NOMO-1 (cell line): ENCODE results near the gene PAFAH2.

Experiments
- DNase-seq, 2 experiments: peaks; one replicate each; lab custom pipeline; 2025; ENCODE audit not compliant: unreplicated experiment in 2 of 2; lab: John Stamatoyannopoulos, UW

PAFAH2 gene

DNA sequence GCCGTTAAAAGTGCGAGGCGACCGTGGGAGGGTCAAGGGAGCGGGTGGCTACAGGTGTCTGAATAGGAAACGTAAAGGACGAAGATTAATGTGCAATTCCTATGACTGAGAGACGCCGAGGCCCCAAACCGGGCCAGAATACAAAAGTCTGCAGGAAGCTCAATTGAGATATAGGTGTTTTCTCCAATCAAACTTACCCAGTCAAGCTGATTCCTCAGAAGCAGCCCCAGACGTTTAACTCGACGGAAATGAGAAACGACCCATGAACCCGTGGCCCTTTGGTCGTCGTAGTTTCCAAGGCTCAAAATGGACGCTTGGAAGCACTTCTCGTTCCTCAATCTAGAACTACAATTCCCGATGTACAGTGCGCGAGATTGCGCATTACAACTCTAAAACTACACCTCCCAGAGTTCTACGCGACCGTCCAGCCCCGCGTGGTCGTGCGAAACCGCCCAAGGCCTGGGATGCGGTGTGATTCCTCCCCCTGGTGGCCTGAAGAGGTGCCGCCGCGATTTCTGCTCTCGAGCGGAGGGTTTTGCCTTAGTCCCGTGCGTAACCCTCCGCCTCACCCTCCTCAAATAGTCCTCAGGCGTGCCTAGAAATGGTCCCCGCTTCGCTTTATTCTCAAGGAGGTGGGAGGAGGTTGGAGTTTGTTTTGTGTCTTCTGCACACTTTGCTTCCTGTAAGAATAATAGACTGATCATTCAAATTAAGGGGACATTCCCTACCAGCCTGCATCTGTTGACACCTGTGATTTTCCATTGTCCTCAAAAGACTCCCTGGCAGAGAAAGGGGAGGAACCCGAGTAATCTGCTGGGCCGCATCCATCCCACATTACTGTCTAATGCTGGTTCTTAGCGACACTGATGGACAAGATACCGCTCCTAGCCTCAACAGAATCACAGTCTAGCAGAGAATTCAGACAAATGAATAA, at the start of gene PAFAH2:
Gene PAFAH2 (minus strand): TSS at position 236 of the 934 bp plus-strand sequence. CDS start 7,247 bp downstream, outside the sequence.
- peak; percentile 98 to 100 for DNase-seq

DNA sequence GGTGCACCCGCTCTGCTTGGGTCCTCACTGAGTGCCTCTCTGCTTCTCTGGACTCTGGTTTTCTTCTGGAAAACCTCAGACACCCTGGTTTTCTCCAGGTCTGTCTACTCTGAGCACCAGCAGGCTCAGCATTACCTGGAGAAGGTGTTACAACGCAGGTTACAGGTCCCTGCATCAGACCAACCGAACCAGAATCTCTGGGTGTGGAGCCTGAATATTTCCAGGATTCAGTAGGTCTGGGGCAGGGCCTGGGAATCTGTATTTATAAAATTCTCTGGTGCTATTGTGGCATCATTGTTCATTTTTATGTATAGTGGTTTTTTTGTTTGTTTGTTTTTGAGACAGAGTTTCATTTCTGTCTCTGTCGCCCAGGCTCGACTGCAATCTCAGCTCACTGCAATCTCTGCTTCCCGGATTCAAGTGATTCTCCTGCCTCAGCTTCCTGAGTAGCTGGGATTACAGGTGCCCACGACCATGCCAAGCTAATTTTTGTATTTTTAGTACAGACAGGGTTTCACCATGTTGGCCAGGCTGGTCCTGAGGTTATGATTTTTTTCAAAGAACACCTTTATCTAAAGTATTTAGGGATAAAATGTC, 49.5 kb upstream of the PAFAH2 start:
- DNase-seq: no peak

DNA sequence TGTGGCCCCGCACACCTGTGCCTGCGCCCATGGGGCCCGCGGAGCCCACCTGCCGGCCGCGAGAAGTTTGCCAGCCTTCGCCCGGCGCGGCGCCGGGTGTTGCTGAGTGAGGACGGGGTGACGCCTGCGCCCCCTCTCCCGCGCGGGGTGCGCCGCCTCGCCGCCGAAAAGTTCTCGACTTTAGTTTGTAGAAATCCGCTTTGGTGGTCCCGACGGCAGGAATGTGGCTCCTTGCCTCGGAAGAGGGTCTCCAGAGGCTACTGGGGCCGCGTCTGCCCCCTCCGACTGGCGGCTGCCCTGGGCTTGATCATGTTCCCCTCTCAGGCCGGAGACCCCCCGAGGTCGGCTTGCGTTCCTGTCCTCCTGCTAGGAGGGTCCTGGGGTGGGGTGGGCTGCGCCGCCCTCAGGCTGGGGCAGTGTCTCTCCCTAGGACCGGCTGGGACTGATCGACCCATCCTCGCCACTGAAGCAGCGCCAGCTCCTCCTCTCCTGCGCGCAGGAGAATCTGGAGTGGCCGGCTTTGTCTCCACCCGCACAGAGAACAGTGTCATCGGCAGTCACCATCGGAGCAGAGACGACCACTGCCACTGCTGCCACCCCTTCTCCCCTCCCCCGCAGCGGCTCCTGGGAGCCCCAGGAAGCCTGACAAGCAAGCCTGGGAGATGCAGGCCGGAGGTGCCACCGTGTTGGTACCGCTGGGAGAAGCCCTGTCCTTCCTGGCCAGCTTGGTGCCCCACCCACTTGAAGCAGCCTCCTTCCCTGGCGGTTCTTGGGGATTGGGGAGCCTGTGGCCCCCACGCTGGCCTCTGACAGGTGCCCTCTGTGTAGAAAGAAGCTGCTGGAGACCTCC, 48.6 kb upstream of the PAFAH2 start:
- DNase-seq: no peak

DNA sequence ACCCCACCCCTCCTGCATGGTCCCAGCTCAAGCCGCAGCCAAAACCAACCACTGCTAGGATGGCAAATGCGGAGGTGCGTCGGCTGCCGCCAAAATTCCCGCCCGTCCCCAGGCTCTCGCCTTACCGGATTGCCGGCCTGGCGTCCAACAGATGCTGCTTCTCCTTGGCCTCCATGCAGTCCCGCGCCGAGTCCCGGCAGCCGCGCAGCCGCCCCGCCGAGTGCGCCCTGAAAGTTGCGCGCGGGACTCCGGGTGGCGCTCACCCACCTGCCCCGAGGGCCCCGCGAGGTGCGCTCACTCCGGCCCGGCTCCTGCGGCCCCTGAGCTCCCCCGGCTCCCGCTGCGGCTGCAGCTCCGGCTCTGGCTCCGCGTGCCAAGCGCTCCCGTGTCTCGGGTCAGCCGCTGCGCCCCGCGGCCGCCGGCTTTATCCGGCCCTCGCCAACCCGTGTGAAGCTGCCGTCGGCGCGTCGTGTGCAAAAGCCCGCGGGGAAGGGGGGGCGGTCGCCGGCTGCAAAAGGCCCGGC, 47.9 kb upstream of the PAFAH2 start, which contains the start of gene SLC30A2:
Gene SLC30A2 (minus strand): TSS at position 397 of the 524 bp plus-strand sequence. CDS start 222 bp downstream, at position 175.
- DNase-seq: peak in 1 of 2 experiments; percentile 19

DNA sequence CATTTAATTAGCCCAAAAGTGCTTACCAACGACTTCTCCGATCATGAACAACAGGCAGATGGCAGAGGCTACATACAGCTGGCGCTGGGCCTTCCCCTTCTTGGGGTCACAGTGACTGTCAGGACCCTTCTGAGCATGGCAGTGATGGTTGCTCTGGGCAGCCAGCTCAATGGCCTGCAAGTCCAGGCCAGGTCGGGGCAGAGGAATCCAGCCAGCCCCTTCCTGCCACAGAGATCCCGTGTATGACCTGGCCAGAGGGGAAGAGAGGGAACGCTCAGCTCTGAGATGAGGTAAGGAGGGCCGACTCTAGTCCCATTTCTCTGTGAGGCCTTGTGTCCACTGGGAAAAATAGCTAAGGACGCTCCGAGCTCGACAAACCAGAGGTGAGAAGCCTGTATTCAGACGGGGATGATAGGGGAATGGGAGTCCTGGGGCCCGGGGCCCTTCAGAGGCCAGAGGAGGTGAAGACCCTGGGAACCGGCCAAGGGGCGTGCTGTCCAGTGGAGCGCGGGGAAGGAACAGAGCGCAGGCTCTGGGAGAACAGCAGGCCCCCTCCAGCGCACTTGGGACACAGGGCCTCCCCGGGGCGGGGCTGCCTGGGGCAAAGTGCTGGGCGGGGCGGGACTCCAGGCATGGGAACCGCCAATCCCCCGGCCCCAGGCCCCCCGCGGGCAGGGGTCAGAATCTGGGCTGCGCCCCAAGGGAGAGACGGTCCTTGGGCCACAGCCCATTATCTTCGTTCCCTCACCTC, 47.3 kb upstream of the PAFAH2 start:
- no peak for DNase-seq

DNA sequence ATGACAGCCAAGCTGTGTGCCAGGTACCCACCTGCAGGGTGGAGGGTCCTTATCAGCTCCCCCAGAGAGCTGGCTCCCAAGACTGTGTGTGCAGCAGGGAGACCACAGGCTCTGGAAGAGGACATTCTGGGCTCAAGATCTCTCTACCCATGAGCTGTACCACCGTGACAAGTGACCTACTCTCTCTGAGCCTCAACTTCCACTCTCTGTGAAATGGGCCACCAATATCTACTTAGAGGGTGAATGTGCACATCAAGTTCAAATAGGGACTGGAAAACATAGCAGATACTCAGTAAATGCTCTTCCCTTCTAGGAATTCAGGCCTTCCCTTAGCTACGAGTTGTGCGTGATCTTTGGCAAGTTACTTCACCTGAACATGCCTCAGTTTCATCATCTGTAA, 46.6 kb upstream of the PAFAH2 start:
- no peak for DNase-seq

DNA sequence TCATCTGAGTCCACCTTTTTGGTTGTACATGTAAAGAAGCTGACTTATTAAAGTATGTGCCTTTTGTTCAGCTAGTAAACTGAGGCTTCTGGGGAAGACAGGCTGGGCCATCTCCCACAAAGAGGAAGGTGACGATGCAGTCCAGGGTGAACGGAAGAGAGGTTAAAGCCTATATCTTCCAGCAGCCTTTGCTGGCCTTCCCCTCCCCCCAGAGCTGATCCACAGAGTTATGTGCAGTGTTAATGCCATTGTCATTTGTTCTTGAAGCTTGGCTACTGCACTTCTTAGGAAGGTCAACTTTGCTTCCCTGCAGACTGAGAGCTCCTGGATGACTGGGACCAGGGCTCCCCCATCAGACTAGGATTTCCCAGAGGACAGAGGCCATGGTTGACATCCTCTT, 45.9 kb upstream of the PAFAH2 start:
- DNase-seq: no peak

DNA sequence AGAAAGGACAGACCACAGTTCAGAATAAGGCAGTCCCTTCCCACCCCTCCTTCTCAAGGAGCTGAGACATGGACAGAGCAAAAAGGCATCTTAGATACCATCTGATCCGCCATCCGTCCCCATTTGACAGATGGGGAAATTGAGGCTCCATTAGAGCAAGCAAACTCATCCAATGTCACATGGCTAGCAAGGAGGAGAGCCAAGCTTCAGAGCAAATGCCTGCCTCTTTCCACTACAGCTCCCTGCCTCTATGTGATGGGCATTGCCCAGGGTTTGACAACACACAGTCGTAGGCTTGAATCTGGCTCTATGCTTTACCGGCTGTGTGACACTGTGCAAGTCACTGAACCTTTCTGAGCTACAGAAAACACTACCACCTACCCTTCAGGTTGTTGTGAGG, 44.1 kb upstream of the PAFAH2 start:
- DNase-seq: no peak

DNA sequence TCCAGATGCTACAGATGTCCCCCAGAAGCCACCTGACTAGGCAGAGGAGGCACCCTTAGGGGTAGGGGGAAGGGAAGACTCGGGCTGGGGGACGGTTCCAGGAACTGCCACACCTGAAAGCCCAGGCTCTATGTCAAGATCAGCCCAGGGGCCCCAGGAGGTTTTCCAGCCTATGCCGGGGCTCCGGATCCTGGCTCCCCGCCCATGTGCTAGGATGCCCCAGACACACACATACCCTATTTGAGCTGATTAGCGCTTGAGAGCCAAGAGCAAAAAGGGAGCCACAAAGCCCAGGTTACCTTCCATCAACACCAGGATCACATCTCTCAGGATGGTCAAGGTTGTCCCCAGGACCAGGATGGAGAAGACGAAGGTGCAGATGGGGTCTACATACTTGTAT, 43.5 kb upstream of the PAFAH2 start:
- DNase-seq: no peak

DNA sequence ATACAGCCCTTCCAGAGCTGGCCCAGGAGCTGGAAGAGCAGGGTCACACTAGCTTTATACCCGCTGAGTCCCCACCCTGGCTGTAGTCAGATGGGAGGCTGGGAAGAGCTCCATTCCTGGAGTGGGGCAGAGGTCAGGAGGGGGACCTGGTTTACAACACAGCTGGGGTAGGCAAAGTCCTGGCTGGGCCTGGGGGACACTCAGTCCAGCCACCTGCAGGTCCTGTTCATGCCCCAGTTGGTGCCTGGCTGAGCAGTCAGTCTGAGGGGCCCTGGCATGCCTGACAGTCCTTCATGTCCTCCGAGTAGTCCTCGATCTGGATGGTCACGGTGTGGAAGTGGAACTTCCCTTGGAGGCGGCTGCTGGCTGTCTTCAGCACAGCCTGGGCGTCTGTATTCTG, 41.0 kb upstream of the PAFAH2 start:
- DNase-seq: no peak

DNA sequence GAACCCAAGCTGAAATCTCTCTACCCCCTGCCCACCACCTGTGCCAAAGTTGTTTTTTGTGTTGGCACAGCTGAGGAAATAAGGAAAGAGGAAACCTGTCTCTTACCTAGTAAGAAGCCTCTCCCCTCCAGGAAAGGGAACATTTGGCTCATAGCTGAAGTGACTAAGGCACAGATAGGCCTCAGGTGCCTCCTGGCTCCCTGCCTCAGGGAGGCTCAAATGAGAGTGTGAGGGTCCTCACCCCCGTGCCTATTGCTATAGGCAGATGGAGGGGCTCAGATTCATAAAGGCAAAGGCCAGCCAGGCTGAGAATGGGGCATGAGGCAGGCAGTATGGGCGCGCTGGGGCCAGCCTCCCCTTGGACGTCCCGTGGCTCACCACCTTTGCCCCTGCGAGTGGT, 40.6 kb upstream of the PAFAH2 start:
- no peak for DNase-seq

DNA sequence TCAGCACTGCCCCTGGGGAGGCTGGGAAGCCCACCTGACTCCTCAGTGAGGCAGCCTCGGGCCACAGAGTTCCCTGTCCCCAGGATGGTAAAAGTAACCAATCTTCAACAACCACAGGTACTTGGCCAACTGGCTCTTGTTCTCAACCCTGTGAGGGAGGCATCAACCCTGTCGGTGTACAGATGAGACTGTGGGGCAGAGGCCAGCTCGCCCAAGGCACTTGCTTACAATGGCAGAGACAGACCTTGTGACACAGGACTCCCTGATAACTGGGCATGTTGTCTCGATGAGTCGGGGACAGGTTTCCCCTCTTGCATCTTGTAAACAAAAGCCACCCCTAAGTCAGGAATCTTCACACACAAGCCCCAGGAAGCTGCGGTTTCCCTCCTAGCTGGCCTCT, 40.0 kb upstream of the PAFAH2 start:
- DNase-seq: no peak

DNA sequence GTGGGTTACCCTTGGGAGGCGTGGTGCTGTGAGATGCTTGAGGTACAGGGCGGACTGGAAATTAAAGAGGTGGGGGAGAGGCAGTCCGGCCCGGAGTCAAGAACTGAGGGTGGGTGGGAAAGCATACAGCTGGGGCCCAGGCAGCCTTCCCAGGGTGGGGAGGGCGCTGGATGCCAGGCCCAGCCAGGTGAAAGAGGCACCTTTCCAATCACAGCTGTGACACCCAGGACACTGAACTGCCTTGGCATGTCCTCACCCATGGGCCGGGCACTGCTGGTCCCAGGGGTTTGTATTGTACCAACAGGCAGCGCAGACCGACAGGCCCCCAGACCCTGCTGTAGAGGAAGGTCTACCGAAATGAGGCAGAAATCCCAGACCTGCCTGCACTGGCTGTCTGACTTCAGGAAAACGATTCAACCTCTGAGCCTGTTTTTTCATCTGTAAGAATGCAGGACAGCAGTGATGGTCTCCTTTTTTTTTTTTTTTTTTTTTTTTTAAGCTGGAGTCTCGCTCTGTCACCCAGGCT, 39.0 kb upstream of the PAFAH2 start:
- DNase-seq: no peak

DNA sequence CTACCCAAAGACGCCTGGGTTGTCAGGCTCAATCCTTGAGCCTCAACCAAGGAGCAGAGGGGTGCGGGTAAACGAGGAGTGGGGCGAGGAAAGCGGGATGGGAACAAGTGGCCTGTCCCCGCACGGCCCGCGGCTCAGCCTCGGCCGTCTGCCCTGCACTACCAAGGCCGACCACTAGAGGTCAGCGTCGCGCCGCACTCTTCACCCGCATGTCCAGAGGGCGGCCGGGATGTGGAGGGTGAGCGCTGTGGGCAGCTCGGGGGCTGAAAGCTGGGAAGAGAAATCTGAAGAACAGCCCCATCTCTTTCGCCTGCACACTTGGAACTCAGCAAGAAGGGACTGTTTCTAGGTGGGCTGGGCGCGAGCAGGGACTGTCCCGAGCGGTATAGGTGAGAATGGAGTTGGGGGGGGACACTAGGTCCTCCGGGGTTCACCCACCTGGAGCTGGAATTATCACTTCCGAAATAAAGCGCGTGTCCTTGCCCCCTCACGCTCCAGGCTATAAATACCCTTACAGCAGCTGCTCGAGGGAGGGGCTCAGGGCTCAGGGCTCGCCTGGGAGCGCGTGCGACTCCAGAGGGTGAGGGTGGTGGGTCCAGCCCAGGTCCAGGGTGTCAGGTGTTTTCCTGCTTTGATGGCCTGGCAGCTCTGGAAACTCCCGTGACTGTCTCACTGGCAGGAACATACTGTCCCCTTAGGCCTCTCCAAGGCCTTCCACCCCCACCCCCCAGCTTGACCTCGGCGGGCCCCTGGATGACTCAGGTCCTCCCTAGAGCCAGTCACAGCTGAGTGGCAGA, 38.3 kb upstream of the PAFAH2 start:
- peak; percentile 45 to 61 for DNase-seq

DNA sequence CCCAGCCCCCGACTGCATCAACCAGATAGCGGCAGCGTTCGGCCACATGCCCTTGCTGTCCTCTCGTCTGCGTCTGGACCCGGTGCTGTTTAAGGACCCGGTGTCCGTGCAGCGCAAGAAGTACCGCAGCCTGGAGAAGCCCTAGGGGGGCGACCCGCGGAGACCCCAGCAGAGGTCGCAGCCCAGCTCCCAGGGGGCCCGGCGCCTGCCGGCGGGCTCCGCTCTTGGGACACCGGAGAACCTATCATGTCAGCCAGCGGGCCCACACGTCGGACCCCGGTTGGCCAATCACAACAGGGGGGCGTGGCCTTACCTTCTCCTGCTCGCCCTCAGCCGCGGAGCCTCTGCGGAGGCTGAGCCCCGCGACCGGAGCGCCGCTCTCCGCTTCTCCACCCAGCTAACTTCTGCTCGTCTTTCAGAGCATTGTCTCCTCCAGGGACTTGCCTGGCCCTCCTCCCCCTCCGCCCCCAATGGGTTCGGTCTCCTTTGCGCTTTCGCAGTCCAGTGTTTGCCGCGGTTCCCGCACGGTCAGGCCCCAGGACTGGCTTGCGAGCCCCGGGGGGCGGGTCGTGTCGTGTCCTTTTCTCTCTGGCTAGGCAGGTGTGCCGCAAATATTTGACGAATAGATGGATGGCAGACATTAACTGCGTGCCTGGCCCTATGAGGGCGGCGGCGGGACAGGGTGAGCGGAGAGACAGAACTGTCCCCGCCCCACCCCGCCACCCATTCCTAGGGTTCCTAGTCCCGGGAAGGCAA, 37.5 kb upstream of the PAFAH2 start:
- peak; percentile 81 to 91 for DNase-seq

DNA sequence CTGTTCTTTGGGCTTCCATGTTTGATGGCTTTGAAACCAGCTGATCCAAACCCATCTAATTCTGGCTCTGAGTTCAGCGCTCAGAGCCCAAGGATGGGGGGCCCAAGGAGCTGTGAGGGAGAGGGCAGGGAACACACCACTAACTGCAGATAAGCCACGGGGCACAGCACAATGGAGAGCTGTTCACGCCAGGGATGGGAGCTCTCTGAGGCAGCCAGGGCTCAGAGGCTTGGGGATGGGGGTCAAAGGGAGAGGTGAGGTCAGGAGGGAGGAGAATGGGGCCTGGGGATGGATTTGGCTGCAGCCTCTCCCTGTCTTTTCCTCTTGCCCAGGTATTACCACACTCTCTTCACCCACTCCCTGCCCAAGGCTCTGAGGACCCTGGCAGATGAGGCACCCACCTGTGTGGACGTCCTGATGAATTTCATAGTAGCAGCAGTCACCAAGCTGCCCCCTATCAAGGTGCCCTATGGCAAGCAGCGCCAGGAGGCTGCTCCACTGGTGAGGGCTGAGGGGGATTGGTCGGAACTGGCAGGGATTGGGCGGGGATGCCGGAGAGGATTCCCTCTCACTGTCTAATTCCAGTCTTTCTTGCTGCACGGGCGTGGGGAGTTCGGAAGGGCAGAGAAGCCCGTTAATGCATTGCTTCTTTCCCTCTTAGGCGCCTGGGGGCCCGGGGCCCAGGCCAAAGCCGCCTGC, 36.8 kb upstream of the PAFAH2 start:
- DNase-seq: no peak

DNA sequence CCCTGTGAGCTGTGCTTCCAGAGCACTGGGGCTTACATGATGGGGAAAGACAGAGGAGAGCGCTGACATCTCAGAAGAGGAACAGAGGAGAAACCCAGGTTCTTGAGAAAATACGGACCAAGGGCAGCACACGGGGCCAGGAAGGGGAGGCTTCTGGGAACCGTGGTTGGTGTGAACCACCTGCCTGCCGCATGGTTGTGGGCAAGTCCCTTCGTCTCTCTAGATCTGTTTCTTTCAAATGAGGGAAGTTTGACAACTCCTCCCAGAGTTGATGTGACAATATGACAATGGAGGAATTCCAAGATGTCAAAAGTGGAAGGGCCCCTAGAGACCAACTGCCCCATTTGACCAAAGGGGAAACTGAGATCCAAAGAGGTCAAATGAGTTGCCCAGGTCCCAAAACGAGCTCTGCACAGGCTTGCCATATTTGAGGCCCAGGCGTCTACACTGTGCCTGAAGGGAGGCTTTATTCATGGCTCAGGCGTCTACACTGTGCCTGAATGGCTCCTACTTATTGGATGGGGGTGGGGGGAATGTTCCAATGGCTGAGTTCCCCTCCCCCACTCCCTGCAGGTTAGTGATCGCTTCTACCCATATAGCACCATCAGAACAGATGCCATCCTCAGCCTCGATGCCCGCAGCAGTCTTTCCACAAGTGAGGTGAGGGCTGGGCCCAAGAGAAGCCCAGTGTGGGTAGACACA, 34.9 kb upstream of the PAFAH2 start:
- DNase-seq: no peak
